Ovary (tissue), 9 donors: ENCODE data around the gene LSAMP. TPM values are rescaled to one million over a fixed set of nuclear protein-coding genes. Genes with fewer than 3 reads are reported as not detected.

Experiments used
- DNase-seq, 5 donors: peaks; one replicate each; pipeline ENCODE4 v3.0.0-alpha.2; 2019 to 2020
- H3K27ac ChIP-seq, 2 donors: fragments of 200-600 bp; one replicate each; pipeline versions ENCODE4 v1.5.1 to v1.8.0; 2019 to 2022
- H3K27me3 ChIP-seq: fragments of 200-600 bp; one replicate; pipeline ENCODE4 v1.8.0; 2022
- H3K36me3 ChIP-seq: fragments of 200-600 bp; sonication (generic); one replicate; pipeline ENCODE4 v1.5.1; 2019
- H3K4me1 ChIP-seq: one replicate; pipeline ENCODE4 v1.8.1; 2013; ENCODE audit warnings: mild to moderate bottlenecking, moderate library complexity; ENCODE audit not compliant: insufficient read depth
- H3K4me3 ChIP-seq: fragments of 200-600 bp; sonication (generic); one replicate; pipeline ENCODE4 v1.5.1; 2017
- H3K9me3 ChIP-seq, 2 donors: fragments of 200-600 bp in 1 of 2; sonication (generic) in 1 of 2; one replicate each; pipeline versions ENCODE4 v1.5.1 to v1.8.1; 2013 to 2019; ENCODE audit warnings: mild to moderate bottlenecking in 1 of 2, moderate library complexity in 1 of 2
- EP300 ChIP-seq: sonication (generic); formaldehyde crosslinking; IDR thresholded peaks from one replicate; pipeline ENCODE4 v1.6.1; 2017; ENCODE audit warnings: antibody characterized with exemption
- POLR2A ChIP-seq: fragments of 450-650 bp; IDR thresholded peaks from one replicate; pipeline ENCODE4 v1.6.1; 2017; ENCODE audit warnings: antibody characterized with exemption, mild to moderate bottlenecking, moderate library complexity
- WGBS, 3 donors: extraction: QIAGEN DNeasy Blood & Tissue Kit in 1 of 3; methylation state at CpG; one replicate each; pipeline versions ENCODE4 v1.1.5 to v1.1.7; 2013 to 2017; 5-methylcytosine and 5-hydroxymethylcytosine counted together
- intact Hi-C, 4 donors: fragments of 100-400 bp; cut with DNase I; formaldehyde crosslinking; loops; one replicate each; pipeline versions ENCODE4 v1.11.0 to v1.15.1; 2022 to 2023
- polyA plus RNA-seq, 2 donors: library from polyadenylated mRNA; stranded (reverse); fragments of 200-250 nt in 1 of 2; fragments of 350-450 nt in 1 of 2; fragmentation: Illumina TruSeq in 1 of 2; extraction: RNeasy Lipid Tissue Mini Kit (QIAGEN cat#74804) in 1 of 2; gene quantifications; one replicate each; pipeline ENCODE4 v1.2.3, GENCODE V29; 2013 to 2014
- total RNA-seq, 7 donors: library from RNA; depleted of rRNA in 2 of 7; stranded (reverse); fragments of >200 nt in 2 of 7; fragmentation: NEBNext Ultra II Directional in 3 of 7; extraction: Animal tissue kit (Norgen Biotek cat#: 25700) in 3 of 7; gene quantifications; one replicate each; pipeline versions ENCODE4 v1.1.0 to v1.2.4, GENCODE V29; 2016 to 2023
- TF ChIP-seq, protein P1 (sequence below), 3 donors: fragments of 450-650 bp in 2 of 3; fragments of 200-600 bp in 1 of 3; IDR thresholded peaks; one replicate each; pipeline versions ENCODE4 v1.5.1 to v1.8.0; 2016 to 2022; ENCODE audit warnings: antibody characterized with exemption in 3 of 3, mild to moderate bottlenecking in 1 of 3
- donor health status: DM: no; HTN: no; CAD: no; lungs with moderate emphysema.
- donor health status: DM: no; HTN: no; CAD: no.
- donor health status: Bipolar disorder and iron deficiency.
- donor health status: DM: yes; HTN: yes; CAD: no.
- donor health status: DM: no; HTN: no; CAD: no.
- donor health status: DM: yes; HTN: yes; CAD: no.

LSAMP gene
- total and polyA plus RNA-seq, 9 donors: 1.1 to 13.0 (median 5.4) TPM

- no peak overlapping the region for H3K4me3 ChIP-seq
- no peak for TF ChIP-seq POLR2A
- TF ChIP-seq EP300: no peak
- TF ChIP-seq, protein P1, sequence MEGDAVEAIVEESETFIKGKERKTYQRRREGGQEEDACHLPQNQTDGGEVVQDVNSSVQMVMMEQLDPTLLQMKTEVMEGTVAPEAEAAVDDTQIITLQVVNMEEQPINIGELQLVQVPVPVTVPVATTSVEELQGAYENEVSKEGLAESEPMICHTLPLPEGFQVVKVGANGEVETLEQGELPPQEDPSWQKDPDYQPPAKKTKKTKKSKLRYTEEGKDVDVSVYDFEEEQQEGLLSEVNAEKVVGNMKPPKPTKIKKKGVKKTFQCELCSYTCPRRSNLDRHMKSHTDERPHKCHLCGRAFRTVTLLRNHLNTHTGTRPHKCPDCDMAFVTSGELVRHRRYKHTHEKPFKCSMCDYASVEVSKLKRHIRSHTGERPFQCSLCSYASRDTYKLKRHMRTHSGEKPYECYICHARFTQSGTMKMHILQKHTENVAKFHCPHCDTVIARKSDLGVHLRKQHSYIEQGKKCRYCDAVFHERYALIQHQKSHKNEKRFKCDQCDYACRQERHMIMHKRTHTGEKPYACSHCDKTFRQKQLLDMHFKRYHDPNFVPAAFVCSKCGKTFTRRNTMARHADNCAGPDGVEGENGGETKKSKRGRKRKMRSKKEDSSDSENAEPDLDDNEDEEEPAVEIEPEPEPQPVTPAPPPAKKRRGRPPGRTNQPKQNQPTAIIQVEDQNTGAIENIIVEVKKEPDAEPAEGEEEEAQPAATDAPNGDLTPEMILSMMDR (IDR thresholded peaks at IDR 0.05): no peak
- no peaks in the 10 kb centered on the region for H3K9me3 ChIP-seq
- H3K27me3 ChIP-seq: no peaks in the 10 kb centered on the region
- 93 to 96% (median 94%) methylated on average over 8 of the region's 8 CpGs for WGBS, 3 donors
- no peaks in the 10 kb centered on the region for H3K36me3 ChIP-seq
- no peak overlapping the region for H3K27ac ChIP-seq
- DNase-seq: no peak
- intact Hi-C loops: no loop called here
- peaks cover 2% of the 10 kb centered on the region for H3K4me1 ChIP-seq
These were observed 606.5 kb downstream of the LSAMP start for GRCh38 chr3:115838786-115839185.

GRCh38 chr3:115836944-115837343 lies 608.3 kb downstream of the LSAMP start:
- H3K9me3 ChIP-seq: no peaks in the 10 kb centered on the region
- 49 to 59% (median 58%) methylated on average over 3 of the region's 3 CpGs for WGBS, 3 donors
- H3K27ac ChIP-seq: no peak overlapping the region
- TF ChIP-seq, protein P1 (IDR thresholded peaks at IDR 0.05): no peak
- TF ChIP-seq POLR2A: no peak
- no peak for TF ChIP-seq EP300
- no peaks in the 10 kb centered on the region for H3K36me3 ChIP-seq
- no peak for DNase-seq
- peaks cover 2% of the 10 kb centered on the region for H3K4me1 ChIP-seq
- H3K4me3 ChIP-seq: no peak overlapping the region
- no peaks in the 10 kb centered on the region for H3K27me3 ChIP-seq
- intact Hi-C loops: no loop called here

- Histone ChIP-seq H3K27ac (no peak overlapping the region), H3K9me3 (no peaks in the 10 kb centered on the region), H3K36me3 (no peaks in the 10 kb centered on the region), H3K27me3 (no peaks in the 10 kb centered on the region), H3K4me3 (no peak overlapping the region), H3K4me1 (no peaks in the 10 kb centered on the region)
- WGBS, 3 donors: 92 to 99% (median 96%) methylated on average over 4 of the region's 4 CpGs
- no peak for DNase-seq
- intact Hi-C loops: no loop called here
- no peak for TF ChIP-seq EP300
- TF ChIP-seq, protein P1 (IDR thresholded peaks at IDR 0.05): no peak
- TF ChIP-seq POLR2A: no peak
These were observed 609.3 kb downstream of the LSAMP start for GRCh38 chr3:115835946-115836345.

DNA sequence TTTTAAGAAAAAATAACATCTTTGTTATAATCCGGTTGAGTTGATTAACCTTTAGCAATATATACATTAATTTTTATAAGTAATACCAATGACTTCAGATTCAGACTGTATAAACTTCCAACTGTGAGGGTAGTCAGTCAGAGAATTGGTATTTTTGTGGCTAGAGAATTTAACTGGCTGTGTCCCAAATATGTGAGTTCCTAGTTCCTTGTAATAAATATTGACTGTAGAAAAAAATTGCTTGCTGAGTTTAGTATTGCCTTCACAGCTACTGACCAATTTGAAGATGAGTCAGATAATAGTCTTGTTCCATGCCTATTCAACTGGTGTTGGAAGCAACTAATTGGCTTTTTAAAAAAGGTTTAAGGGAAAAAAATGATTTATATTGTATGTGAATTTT lies 611.2 kb downstream of the LSAMP start:
- H3K9me3 ChIP-seq: no peaks in the 10 kb centered on the region
- H3K4me3 ChIP-seq: no peak overlapping the region
- H3K27me3 ChIP-seq: no peaks in the 10 kb centered on the region
- no peak for TF ChIP-seq POLR2A
- TF ChIP-seq EP300: no peak
- TF ChIP-seq, protein P1 (IDR thresholded peaks at IDR 0.05): no peak
- intact Hi-C loops: no loop called here
- H3K27ac ChIP-seq: no peak overlapping the region
- 83 to 92% (median 89%) methylated on average over 1 of the region's 1 CpG for WGBS, 3 donors
- no peaks in the 10 kb centered on the region for H3K4me1 ChIP-seq
- DNase-seq: no peak
- no peaks in the 10 kb centered on the region for H3K36me3 ChIP-seq
